Stimulated activated CD4-positive, alpha-beta T cell treated with anti-CD3 and anti-CD28 coated beads, Interleukin-1b, Interleukin-23, amount 100 ng/mL, for 24 hours (primary cell): ENCODE results near the gene SND1.

Experiments
- DNase-seq, 4 experiments: peaks; one replicate each; pipeline ENCODE4 v3.0.0-alpha.2; 2020; ENCODE audit warnings: low read depth in 4 of 4, low spot score in 1 of 4

The SND1 gene

DNA sequence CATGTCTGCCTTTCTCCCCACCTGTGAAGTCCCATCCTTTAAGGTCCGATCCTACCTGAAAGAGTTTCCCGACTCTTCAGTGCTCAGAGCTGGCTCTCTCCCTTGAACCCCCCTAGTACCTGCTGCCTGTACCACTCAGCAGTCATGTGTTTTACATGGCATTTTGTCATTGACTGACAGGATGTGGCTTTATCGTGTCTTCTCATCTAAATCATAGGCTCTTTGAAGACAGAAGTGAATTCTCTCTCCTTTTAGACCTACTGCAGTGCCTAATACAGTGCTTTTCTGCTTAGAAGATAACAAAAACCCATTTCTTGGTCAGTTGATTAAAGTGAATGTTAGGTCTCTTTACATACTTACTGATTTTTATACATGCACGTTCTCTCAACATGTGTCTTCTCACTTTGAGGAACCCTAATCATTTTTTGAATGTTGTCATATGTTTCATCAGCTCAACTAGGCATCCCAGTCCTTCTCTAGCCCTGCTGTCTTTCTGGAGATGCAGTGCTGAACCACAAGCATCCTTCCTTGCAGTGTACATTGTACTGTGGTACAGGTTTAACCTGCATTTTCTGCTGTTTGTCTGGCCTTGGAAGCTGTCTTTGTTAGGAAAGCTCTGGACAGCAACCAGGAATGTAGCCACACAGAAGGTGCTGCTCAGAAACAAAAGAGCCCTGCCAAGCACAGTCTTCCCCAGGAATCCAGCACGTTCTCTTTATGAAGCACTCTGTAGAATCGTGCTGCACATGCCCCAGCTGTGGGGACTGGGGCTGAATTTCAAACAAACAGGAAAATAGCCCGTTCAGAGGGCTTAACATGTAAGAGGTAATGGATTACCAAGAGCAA, 407.4 kb downstream of the SND1 start:
- DNase-seq: no peak

DNA sequence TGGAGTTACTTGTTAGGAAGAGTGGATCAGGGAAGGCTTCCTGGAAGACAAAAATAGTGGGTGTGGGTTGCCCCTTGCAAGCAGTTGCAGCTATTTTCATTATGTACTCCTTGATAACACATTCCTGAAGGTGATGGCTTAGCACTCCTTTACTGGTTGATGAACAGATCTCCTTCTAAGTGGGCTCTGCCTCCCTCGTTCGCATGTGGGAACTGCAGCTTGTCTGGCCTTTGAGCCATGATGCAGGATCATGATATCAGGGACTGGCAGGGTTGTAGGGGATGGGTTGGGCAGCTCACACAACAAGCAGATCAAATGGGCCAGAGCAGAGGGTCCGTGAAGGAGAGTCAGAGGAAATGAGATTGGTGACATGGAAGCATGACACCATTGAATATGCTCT, 408.0 kb downstream of the SND1 start:
- no peak for DNase-seq

DNA sequence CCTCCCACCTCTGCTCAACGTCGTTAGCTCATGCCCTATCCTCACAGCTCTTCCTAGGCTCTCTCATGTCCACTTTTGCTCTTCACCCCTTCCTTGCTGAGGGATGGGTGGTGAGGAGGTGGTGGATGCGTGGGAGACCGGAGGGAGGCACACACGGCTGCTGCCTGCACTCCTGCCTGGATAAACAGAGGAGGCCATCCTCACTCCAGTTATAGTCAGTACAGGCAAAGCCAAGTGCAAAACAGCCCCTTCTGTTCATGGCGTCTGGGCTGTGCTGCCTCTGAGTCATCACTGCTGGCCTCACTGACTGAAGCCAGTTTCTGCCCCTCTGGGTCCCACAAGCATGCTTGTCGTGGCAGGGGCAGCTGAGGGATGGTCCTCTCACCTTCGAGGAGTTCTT, 411.1 kb downstream of the SND1 start:
- DNase-seq: no peak

DNA sequence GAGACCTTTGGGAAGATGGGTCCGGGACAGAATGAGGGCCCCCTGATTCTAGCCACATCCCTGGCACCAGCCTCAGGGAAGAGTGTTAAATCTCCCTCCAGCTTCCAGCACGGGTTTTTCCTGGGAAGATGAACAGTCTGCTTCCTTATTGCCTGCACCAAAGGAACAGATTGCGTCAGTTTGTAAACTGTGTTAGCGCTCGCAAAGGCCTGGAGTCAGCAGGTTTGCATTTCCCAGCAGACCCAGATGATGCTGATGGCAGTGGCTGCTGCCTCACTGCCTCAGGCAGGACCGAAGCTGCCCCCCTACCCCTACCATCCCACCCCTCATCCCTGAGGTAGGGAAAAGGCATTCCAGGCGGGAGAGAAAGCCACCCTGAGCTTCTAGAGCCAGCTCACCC, 413.9 kb downstream of the SND1 start:
- DNase-seq: no peak

DNA sequence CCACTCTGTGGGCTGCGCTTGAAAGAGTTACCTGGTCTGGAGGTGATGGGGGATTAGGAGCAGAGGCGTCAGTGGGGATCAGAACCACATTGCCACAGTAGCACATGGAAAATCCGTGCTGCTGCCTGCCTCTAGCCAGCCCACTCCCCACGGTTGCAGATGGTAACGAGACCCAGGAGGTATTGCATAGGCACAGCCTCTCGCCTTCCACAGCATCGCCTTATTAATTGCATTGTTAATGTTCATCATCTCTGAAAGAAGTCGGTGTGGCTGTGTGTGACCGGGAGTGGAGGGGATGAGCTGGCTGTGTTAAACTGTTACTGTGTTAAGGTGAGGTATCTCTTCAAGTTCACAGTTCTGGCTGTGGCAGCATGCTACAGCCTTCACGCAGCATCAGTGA, 414.4 kb downstream of the SND1 start:
- no peak for DNase-seq

DNA sequence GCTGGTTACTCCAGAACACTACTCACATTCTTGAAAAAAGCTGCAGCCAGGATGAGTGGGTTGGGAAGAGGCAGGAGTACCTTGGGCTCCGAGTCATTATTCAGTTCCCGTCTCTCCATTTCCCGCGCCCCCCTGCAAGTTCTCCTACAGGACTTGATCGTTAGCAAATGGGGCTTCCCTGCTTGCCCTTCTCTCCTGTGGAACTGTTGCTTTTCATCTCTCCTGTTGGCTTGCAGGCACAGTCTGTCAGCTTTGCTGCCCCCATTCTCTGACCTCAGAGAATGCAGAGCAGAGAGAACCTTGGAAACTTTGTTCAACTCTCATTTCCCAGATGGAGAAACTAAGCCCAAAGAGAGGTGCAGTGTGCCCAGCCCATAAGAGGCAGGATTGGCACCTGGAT, 414.9 kb downstream of the SND1 start:
- no peak for DNase-seq

DNA sequence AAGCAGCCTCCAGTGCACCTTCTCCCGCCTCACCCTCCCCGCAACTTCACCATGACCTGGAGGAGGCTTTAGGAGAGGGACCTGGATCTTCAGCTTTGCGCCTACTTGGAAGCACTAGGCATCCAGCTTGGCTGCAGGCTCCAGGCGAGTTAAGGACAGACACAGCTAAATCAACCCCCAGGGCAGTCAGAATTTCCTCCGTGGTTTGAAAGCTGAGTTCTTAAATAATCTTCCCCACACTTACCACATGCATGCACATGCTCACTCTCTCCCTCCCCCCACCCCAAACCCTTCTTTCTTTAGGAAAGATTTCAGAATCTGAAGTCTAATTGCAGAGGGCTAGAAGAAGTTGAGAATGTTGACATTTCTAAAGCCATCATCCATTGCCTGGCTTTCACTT, 416.0 kb downstream of the SND1 start:
- no peak for DNase-seq

DNA sequence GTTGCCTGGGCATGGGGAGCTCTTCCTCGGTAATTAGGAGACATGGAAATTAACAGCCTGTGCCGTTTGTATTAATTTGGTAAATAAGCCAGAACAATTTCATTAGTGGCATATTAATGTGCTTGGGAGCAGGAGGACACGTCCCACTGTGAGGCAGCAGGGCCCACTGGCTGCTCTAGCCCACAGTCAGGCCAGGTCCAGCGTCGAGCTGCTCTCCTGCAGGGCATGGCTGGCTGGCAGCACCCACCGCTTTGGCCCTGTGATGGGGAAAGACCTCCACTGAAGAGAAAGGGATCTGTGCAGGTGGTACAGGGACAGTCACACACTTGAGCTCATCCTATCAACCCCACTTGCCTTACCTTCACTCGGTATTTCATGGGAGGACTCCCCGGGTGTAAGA, 416.8 kb downstream of the SND1 start:
- no peak for DNase-seq

DNA sequence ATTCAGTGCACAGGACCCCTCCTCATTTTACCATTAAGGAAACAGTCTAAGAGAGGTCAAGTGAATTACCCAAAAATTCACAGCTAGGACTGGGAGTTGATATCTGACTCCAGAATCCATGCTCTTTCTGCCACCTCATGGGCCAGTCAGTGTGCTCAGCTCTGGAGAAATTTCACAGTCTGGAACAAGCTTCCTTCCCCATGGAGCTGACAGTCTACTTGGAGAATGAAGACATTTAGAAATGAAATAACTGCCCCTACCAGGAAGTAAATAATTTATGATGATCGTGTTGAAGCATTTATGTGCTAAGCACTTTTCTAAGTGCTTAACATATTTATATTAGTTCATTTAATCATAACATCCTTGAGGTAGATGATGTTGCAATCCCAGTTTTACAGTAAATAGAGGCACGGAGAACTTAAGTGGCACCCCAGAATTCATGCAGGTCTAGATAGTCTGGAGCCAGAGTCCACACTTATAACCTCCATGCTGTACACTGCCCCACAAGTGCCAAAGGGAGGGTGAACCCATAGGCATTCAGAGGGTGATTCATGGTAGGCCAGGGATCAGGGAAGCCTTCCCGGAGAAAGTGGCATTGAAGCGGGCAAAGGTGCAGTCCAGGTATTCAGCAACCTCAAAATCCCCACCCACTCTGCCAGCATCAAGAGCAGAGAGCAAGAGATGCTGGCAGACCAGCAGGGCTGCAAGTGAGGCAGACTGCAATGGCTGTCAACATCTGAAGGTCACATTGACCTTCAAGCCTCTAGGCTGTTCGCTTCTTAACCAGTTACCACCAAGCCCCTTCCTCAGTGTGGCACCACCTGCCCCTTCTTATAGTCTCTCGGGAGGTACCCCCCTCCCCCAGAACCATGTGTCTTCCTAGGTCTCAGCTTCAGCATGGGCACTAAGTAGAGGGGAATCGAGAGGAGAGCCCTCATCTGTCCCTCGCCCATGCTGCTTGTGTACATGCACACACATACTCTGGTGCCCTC, 417.7 kb downstream of the SND1 start:
- no peak for DNase-seq

DNA sequence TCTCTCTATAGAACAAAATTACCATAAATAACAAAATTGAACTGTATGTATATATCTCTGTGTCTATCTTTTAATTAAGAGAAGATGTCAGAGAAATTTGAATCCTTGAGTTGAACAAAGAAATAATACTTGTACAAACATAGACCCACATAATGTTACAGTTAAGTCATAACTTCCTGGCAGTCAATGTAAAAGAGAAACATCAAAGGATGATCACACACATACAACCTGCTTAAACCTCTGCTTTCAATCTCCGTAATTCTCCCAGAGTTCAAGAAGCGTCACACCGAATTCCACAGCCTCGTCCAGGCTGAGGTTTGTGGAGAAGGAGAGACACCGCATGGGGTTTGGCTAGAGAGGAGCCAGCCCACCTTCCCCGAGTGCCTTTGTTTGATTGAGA, 419.4 kb downstream of the SND1 start:
- DNase-seq: no peak

DNA sequence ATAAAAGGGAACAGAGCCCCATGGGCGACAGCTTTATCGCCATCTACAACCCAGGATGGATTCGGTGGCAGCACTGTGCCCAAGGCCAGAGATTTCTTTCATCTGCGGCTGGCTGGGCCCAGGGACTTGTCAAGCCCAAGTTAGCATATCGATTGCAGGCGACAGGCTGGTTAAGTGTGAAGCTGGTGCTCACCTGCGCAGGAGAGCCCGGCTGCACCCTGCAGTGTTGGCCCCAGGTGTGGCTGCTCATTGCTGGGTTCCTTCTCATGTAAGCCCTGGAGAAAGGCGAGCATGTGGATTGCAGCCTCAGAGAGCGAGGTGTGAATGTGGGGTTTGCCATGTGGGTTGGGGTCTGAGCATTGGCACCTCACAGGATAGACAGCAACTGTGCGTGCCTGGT, 419.8 kb downstream of the SND1 start:
- no peak for DNase-seq

DNA sequence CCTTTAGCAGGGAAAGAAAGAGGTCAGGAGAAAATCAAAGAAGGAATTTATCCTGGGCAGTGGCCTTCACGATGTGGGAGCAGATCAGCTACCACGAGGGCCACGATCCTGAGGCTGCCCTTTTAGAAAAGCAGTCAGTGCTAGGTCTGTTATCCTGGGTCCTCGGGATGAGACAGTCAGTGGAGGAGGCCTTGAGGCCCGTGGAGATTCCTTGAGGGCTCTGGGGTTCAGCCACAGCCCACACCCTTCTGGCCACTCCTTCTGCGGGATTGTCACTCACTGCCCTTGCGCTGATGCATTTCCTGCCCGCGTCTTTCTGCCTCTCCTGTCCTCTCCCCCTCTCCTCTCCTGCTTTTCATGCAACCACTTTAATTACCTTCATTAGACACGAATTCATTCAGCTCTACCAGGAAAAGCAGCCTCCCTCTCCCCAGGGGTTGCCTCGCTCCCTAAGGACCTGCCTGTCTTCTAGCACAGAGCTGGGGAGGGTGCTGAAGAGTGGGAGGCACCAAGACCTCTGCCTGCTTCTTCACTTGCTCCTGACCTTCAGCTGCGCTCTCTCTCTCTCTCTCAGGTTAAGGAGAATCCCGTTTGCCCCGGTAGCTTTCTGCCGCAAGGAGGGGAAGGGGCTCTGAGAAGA, 421.8 kb downstream of the SND1 start:
- no peak for DNase-seq

DNA sequence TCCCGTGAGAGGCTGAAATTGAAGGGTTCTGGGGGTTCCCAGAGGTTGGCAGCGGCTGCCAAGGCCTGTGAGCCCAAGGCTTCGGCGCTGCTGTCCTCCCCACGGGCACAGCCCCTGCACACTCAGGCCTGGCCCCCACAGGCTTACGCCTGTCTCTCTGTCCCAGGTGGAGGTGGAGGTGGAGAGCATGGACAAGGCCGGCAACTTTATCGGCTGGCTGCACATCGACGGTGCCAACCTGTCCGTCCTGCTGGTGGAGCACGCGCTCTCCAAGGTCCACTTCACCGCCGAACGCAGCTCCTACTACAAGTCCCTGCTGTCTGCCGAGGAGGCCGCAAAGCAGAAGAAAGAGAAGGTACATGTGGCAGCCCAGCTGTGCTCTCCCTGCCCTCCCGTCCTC, 422.3 kb downstream of the SND1 start:
- DNase-seq: no peak

DNA sequence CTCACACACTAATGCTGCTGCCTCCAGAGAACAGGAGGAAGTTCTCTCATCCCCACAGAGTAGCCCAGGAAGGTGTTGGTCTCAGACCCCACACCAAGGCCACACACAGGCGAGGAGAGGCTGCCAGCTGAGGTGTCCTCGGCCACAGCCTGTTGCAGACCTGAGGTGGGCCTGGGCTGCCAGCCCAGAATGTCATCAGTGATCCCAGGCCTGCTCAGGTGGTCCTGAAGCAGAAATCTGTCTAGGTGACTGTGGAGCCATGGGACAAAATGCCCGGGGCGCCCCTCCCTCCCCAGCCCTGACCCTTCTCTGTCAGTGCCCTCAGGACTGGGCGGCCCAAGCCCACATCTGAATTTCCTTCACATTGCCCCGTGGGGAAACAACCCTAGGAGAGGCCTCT, 422.7 kb downstream of the SND1 start:
- DNase-seq: no peak

DNA sequence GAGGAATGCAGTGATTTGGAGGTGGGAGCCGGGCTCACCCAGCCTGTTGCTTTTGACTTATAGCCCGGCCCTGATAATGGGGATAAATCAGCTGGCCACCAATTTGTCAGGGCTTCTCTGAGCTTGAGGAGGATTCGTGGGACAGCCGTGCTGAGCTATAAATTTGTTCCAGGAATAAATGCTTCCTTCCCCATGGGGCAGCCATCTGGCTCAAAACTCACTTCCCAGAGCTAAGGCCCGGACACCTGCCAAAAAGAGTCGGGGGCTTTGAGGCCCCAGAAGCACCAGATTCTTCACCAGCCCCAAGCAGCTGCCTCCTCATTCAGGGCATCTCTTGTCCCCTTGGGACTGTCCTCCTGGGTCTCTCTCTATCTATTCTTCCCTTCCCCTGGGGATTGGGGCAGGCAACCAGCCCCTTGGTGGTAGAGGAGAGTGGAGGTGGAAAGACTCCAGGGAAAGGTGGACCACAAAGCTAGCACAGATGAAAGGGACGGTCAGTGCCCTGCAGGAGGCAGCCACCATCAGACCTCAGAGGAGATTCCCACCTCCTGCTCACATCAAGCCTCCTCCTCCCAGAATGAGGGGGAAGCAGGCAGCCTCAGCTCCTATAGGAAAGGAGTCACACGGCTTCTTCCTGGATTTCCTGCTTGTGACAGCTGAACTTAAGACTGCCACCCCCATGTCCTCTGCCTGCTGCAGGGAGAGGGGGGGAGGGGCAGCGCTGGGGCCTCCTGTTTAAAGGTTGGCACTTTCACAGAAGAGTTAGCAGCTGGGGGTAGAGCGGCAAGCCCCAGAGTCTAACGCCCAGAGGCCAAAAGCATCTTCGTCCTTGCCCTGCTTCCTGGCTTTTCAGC, 423.5 kb downstream of the SND1 start:
- DNase-seq: no peak

DNA sequence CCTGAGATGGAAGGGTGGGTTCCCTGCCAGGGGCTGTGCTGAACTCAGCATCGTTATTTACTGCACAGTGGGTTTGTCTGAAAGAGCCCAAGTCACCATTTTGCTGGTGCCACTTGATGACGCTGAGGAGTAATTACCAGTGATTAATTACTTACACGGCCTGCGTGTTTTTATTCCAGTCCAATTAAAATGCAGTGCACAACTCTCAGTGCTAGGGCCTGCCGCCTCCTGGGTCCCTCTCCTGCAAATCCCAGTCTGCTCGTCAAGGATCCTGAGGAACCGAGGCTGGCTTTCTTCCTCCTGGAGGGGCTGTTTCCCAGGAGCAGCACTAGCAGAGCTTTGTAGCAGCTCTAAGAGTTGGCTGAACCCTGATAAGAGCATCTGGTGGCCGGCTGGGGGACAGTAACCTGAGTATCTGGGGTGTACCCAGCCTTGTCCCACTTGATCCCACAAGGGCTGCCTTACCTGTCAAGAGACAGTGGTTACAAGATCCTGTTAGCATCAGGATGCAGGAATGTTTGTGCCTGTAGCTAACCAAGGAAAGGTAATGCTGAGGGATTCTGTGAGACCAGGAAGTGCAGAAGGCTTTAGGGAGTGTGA, 424.3 kb downstream of the SND1 start:
- no peak for DNase-seq

DNA sequence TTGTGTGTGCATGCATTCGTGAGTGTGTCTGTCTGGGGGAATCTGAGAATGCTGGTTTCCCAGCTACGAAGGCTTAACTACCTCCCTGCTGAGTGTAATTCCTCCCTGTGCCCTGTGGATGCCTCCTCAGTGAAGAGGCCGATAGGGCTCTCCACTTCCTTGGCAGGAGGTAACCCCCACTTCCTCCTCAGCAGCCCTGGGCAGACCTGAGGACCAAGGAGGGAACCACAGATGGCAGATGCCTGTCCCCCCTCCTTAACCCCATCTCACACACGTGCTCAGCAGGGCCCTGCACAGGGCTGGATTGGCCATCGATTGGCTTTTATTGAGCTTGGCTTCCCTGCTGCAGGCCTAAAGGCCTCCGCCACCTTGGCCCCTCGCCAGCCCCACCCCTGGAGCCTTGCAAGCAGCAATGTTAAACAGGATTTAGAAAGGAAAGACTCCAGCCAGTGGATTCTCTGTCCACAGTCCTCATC, 424.8 kb downstream of the SND1 start:
- no peak for DNase-seq

DNA sequence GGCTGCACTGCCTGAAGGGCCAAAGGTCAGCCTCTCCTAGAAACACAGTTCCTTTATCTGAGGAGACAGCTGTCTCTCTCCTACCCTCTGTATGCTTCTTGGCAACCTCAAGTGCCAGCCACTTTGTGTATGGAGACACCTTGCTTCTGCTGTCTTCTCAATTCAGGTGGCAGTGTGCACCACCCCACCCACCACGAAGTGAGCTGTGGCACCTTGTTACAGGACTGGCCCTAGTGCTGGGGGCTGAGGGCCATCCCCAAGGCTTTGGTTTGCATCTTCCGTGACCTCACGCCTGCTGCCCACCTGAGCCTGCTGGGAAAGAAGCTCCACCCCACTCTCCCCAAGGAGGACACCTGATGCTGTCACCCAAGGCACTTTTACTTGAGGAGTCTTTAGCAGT, 426.3 kb downstream of the SND1 start:
- DNase-seq: no peak

DNA sequence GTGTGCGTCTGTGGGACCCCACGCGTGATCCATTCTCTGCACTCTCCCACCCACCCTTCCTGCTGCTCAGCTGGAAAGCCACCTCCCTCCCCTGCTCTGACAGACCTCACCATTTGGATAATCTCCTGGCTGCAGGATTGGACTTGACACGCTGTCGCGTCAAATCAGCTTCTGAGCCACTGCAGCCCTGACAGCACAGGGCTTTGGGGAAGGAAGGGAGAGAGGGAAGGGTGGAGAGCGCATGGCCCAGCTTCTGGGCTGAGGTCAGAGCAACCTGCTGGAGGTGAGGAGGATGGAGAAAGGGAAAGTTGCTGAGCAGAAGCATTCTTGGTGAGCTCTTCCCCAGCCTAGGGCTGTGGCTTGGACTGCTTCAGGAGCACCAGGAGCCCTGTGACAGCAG, 428.2 kb downstream of the SND1 start:
- no peak for DNase-seq

DNA sequence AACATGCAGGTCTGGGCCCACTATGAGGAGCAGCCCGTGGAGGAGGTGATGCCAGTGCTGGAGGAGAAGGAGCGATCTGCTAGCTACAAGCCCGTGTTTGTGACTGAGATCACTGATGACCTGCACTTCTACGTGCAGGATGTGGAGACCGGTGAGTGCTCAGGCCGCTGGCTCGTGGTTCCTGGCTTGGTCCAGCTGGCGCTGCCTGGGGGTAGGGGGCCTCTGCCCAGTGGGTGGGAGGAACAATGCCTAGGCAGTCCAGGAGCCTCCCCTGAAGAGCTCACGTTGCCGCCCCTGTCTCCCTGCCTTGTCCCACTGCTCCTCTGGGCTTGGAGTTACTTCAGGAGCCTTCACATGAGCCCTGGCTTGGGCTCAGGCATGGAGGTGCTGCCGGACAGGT, 429.4 kb downstream of the SND1 start:
- no peak for DNase-seq
